HCEC 1CT (cell line): Measurements from ENCODE around the gene PRDM15.
A peak's percentile ranks its signal among the peaks of the same experiment; 100 is the strongest.

Source experiments
- DNase-seq: peaks from one replicate; pipeline ENCODE4 v3.0.0-alpha.2; 2017

Gene PRDM15

GRCh38 chr21:41908829-41909228 lies 29.7 kb upstream of the PRDM15 start:
- no peak for DNase-seq

GRCh38 chr21:41907496-41908258 lies 28.5 kb upstream of the PRDM15 start:
- DNase-seq, result no peak

GRCh38 chr21:41906770-41907169 lies 27.6 kb upstream of the PRDM15 start:
- no peak for DNase-seq

GRCh38 chr21:41903559-41904351 lies 24.6 kb upstream of the PRDM15 start:
- no peak for DNase-seq

- DNase-seq, result no peak
Observed at GRCh38 chr21:41902946-41903345, 23.8 kb upstream of the PRDM15 start.

GRCh38 chr21:41901782-41902181 lies 22.6 kb upstream of the PRDM15 start:
- no peak for DNase-seq

- no peak for DNase-seq
Observed at GRCh38 chr21:41901099-41901498, 22.0 kb upstream of the PRDM15 start.

- DNase-seq, result no peak
Observed at GRCh38 chr21:41900401-41900800, 21.3 kb upstream of the PRDM15 start.

GRCh38 chr21:41899426-41900202 lies 20.5 kb upstream of the PRDM15 start:
- no peak for DNase-seq

- no peak for DNase-seq
Observed at GRCh38 chr21:41898998-41899397, 19.9 kb upstream of the PRDM15 start.

- DNase-seq, result no peak
Observed at GRCh38 chr21:41897700-41898099, 18.6 kb upstream of the PRDM15 start.

- no peak for DNase-seq
Observed at GRCh38 chr21:41897047-41897669, 18.0 kb upstream of the PRDM15 start.

- DNase-seq, result no peak
Observed at GRCh38 chr21:41895643-41896493, 16.7 kb upstream of the PRDM15 start.

GRCh38 chr21:41894922-41895557 lies 15.9 kb upstream of the PRDM15 start:
- peak; percentile 59 for DNase-seq

- DNase-seq, result no peak
Observed at GRCh38 chr21:41894511-41894910, 15.4 kb upstream of the PRDM15 start.

- no peak for DNase-seq
Observed at GRCh38 chr21:41892726-41893125, 13.6 kb upstream of the PRDM15 start.

- DNase-seq, result no peak
Observed at GRCh38 chr21:41891132-41891531, 12.0 kb upstream of the PRDM15 start.

GRCh38 chr21:41890355-41890754 lies 11.2 kb upstream of the PRDM15 start:
- no peak for DNase-seq

GRCh38 chr21:41888749-41889376 lies 9.7 kb upstream of the PRDM15 start:
- no peak for DNase-seq

GRCh38 chr21:41887667-41888066 lies 8.5 kb upstream of the PRDM15 start:
- DNase-seq, result no peak

- DNase-seq, result no peak
Observed at GRCh38 chr21:41886328-41886727, 7.2 kb upstream of the PRDM15 start.
